Skin epidermis (tissue), 12 donors: ENCODE results near the gene CROCC2.
A peak's percentile ranks its signal among the peaks of the same experiment; 100 is the strongest.

Source experiments
- H3K27ac ChIP-seq, 21 experiments: fragments of 200-600 bp; sonication (generic) in 11 of 21; one replicate each; pipeline ENCODE4 v1.5.0; 2020; ENCODE audit warnings: mild to moderate bottlenecking in 3 of 21, inconsistent platforms in 2 of 21, moderate library complexity in 2 of 21
- H3K4me3 ChIP-seq, 7 experiments: fragments of 200-600 bp; sonication (generic) in 2 of 7; one replicate each; pipeline ENCODE4 v1.5.0; 2020; ENCODE audit warnings: inconsistent platforms in 2 of 7, mild to moderate bottlenecking in 2 of 7, moderate library complexity in 1 of 7

CROCC2 gene

GRCh38 chr2:240960309-240960970, 54.3 kb downstream of the CROCC2 start:
- Histone ChIP-seq H3K4me3 (no peak overlapping the region), H3K27ac (peak overlapping the region in 13 of 21 experiments; percentile 26 to 77 (median 50))

GRCh38 chr2:240960971-240961876, 55.1 kb downstream of the CROCC2 start:
- Histone ChIP-seq H3K4me3 (no peak overlapping the region), H3K27ac (peak overlapping the region in 11 of 21 experiments; percentile 28 to 77 (median 65))

GRCh38 chr2:240961910-240962299, 55.8 kb downstream of the CROCC2 start:
- H3K27ac ChIP-seq = peak overlapping the region in 9 of 21 experiments; percentile 51 to 85 (median 70)
- H3K4me3 ChIP-seq = no peak overlapping the region

- peak overlapping the region in 18 of 21 experiments; percentile 39 to 85 (median 68) for H3K27ac ChIP-seq
- H3K4me3 ChIP-seq = no peak overlapping the region
Observed at GRCh38 chr2:240962300-240963064, 56.3 kb downstream of the CROCC2 start.

- Histone ChIP-seq H3K4me3 (no peak overlapping the region), H3K27ac (peak overlapping the region in 17 of 21 experiments; percentile 48 to 85 (median 70))
Observed at GRCh38 chr2:240963065-240963867, 57.1 kb downstream of the CROCC2 start.

- Histone ChIP-seq H3K4me3 (no peak overlapping the region), H3K27ac (peak overlapping the region in 3 of 21 experiments; percentile 18 to 85 (median 24))
Observed at GRCh38 chr2:240963868-240964703, 58.0 kb downstream of the CROCC2 start.

GRCh38 chr2:240964704-240965295, 58.7 kb downstream of the CROCC2 start:
- Histone ChIP-seq H3K4me3 (no peak overlapping the region), H3K27ac (peak overlapping the region in 5 of 21 experiments; percentile 3 to 24 (median 18))

GRCh38 chr2:240965296-240965904, 59.3 kb downstream of the CROCC2 start:
- no peak overlapping the region for H3K4me3 ChIP-seq
- H3K27ac ChIP-seq = peak overlapping the region in 3 of 21 experiments; percentile 3 to 23 (median 17)

GRCh38 chr2:240965905-240966456, 59.8 kb downstream of the CROCC2 start:
- H3K27ac ChIP-seq = no peak overlapping the region
- no peak overlapping the region for H3K4me3 ChIP-seq

- Histone ChIP-seq H3K27ac (peak overlapping the region in 3 of 21 experiments; percentile 2 to 32 (median 18)), H3K4me3 (no peak overlapping the region)
Observed at GRCh38 chr2:240966457-240966905, 60.3 kb downstream of the CROCC2 start.

GRCh38 chr2:240966906-240967680, 61.0 kb downstream of the CROCC2 start:
- Histone ChIP-seq H3K4me3 (no peak overlapping the region), H3K27ac (peak overlapping the region in 5 of 21 experiments; percentile 2 to 41 (median 18))

GRCh38 chr2:240967681-240968621, 61.8 kb downstream of the CROCC2 start:
- H3K4me3 ChIP-seq = no peak overlapping the region
- peak overlapping the region in 8 of 21 experiments; percentile 4 to 55 (median 34) for H3K27ac ChIP-seq

- Histone ChIP-seq H3K27ac (peak overlapping the region in 9 of 21 experiments; percentile 4 to 55 (median 33)), H3K4me3 (no peak overlapping the region)
Observed at GRCh38 chr2:240968731-240969624, 62.8 kb downstream of the CROCC2 start.

GRCh38 chr2:240970104-240970503, 64.0 kb downstream of the CROCC2 start:
- Histone ChIP-seq H3K27ac (peak overlapping the region in 1 of 21 experiments; percentile 10), H3K4me3 (no peak overlapping the region)
